NB4 (cell line): ENCODE results near the gene MOB1B.

ENCODE experiments used
- POLR2A ChIP-seq: IDR thresholded peaks from 2 replicates; pipeline ENCODE4 v1.6.1; 2011; ENCODE audit warnings: mild to moderate bottlenecking; ENCODE audit not compliant: insufficient read length; ENCODE audit errors: extremely low read depth
- TF ChIP-seq, protein P1 (sequence below): IDR thresholded peaks from 2 replicates; pipeline ENCODE4 v1.6.1; 2011; ENCODE audit warnings: low read depth, low read length
- TF ChIP-seq, protein P2 (sequence below): IDR thresholded peaks from one replicate; pipeline ENCODE4 v1.5.1; 2012; ENCODE audit warnings: low read depth, low read length

DNA sequence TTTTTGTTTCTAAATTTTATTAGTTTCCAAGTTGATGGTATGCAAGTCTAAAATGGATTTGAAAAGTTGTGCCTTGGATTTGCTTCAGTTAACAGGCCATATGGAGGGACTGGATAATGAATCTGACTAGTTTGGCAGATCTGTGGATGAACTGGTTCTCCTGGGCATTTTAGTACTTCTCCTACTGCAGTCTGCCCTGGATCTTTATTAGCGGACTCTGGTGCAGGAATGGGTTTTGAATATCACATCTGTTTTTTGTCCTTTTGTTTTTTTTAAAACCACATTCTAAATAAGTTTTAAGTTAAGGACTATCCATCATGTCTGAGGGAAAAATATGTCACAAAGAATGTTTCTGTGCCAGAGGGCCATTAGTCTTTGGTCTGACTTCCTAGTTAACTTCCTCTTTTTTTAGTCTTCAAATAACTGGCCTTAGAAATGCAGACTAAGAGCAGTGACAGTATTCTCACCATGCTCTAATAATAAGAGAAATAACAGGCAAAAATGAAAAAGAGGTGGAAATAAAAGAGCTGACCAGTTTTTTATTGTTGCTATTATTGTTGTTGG is 77.4 kb downstream of the MOB1B start:
- TF ChIP-seq, protein P1, sequence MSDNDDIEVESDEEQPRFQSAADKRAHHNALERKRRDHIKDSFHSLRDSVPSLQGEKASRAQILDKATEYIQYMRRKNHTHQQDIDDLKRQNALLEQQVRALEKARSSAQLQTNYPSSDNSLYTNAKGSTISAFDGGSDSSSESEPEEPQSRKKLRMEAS, result no peak
- no peak for TF ChIP-seq POLR2A
- TF ChIP-seq, protein P2, sequence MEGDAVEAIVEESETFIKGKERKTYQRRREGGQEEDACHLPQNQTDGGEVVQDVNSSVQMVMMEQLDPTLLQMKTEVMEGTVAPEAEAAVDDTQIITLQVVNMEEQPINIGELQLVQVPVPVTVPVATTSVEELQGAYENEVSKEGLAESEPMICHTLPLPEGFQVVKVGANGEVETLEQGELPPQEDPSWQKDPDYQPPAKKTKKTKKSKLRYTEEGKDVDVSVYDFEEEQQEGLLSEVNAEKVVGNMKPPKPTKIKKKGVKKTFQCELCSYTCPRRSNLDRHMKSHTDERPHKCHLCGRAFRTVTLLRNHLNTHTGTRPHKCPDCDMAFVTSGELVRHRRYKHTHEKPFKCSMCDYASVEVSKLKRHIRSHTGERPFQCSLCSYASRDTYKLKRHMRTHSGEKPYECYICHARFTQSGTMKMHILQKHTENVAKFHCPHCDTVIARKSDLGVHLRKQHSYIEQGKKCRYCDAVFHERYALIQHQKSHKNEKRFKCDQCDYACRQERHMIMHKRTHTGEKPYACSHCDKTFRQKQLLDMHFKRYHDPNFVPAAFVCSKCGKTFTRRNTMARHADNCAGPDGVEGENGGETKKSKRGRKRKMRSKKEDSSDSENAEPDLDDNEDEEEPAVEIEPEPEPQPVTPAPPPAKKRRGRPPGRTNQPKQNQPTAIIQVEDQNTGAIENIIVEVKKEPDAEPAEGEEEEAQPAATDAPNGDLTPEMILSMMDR, result no peak
